Parathyroid adenoma (tissue), 2 donors: Measurements from ENCODE around the gene DNAH11.
"Not testable (repeated sequence)": the region's sequence is repeated elsewhere in the genome, so short reads cannot be mapped to it uniquely, and the experiment has no call there.

Experiments
- H2AFZ ChIP-seq: fragments of 300-600 bp; sonication (generic); one replicate; pipeline ENCODE4 v1.7.0; 2017; ENCODE audit warnings: antibody characterized with exemption, mild to moderate bottlenecking
- H3K27ac ChIP-seq: fragments of 300-600 bp; sonication (generic); one replicate; pipeline ENCODE4 v1.7.0; 2017
- H3K27me3 ChIP-seq: fragments of 300-600 bp; sonication (generic); one replicate; pipeline ENCODE4 v1.7.0; 2017; ENCODE audit warnings: low read length; ENCODE audit not compliant: control insufficient read depth, insufficient read depth
- H3K36me3 ChIP-seq: fragments of 300-600 bp; sonication (generic); one replicate; pipeline ENCODE4 v1.7.0; 2017; ENCODE audit warnings: low read length; ENCODE audit not compliant: control insufficient read depth, insufficient read depth
- H3K4me1 ChIP-seq: fragments of 300-600 bp; sonication (generic); one replicate; pipeline ENCODE4 v1.7.0; 2017; ENCODE audit warnings: control low read depth
- H3K4me2 ChIP-seq: fragments of 300-600 bp; sonication (generic); one replicate; pipeline ENCODE4 v1.7.0; 2017; ENCODE audit warnings: low read length
- H3K4me3 ChIP-seq: fragments of 300-600 bp; sonication (generic); one replicate; pipeline ENCODE4 v1.7.0; 2017; ENCODE audit warnings: low read depth, low read length
- H3K79me2 ChIP-seq: fragments of 300-600 bp; sonication (generic); one replicate; pipeline ENCODE4 v1.7.0; 2017; ENCODE audit warnings: control low read depth
- H3K9ac ChIP-seq: fragments of 300-600 bp; sonication (generic); one replicate; pipeline ENCODE4 v1.7.0; 2017; ENCODE audit warnings: mild to moderate bottlenecking
- H3K9me3 ChIP-seq: fragments of 300-600 bp; sonication (generic); one replicate; pipeline ENCODE4 v1.7.0; 2017; ENCODE audit warnings: low read length; ENCODE audit not compliant: control insufficient read depth
- CTCF ChIP-seq: fragments of 300-600 bp; sonication (generic); IDR thresholded peaks from one replicate; pipeline ENCODE4 v1.7.0; 2017; ENCODE audit warnings: antibody characterized with exemption, mild to moderate bottlenecking
- donor health status: primary hyperparathyroidism.

Gene DNAH11

DNA sequence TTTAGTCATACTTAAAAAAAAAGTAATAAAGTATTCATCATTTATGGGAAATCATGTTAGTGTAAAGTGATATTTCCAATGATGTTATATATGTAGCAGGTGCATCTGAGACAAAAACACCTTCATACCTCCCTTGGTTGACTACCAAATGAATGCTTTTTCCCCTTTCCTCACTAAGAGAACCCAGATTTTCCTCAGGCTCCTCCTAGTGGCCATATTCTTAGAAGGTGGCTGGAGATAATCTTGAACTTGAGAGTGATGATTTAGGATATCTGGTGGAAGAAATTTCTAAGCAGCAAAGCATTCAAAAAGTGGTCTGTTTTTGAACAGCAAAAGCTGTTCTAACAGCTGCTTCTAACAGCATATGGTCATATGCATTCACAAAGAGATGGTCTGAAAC, 16.8 kb upstream of the DNAH11 start:
- Histone ChIP-seq H3K79me2 (no peaks in the 10 kb centered on the region), H3K9me3 (no peaks in the 10 kb centered on the region), H3K4me3 (no peak overlapping the region), H3K9ac (no peak overlapping the region), H3K4me1 (no peaks in the 10 kb centered on the region), H3K36me3 (no peaks in the 10 kb centered on the region), H2AFZ (no peak overlapping the region), H3K27me3 (no peaks in the 10 kb centered on the region), H3K4me2 (no peak overlapping the region), H3K27ac (no peak overlapping the region)
- TF ChIP-seq CTCF = peak; percentile 35

DNA sequence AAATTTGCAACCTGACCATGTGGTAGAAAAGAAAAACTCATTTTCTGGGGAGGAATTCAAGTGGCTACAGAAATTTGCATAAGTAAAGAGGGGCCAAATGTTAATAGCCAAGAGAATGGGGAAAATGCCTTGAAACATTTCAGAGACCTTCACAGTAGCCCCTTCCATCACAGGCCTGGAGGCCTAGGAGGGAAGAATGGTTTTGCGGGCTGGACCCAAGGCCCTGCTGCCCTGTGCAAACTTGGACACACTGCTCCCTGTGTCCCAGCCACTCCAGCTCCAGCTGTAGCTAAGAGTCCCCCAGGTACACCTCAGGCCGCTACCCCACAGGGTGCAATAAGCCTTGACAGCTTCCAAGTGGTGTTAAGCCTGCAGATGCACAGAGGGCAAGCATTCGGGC, 16.4 kb upstream of the DNAH11 start:
- Histone ChIP-seq H3K27ac (no peak overlapping the region), H2AFZ (no peak overlapping the region), H3K27me3 (no peaks in the 10 kb centered on the region), H3K4me3 (no peak overlapping the region), H3K36me3 (no peaks in the 10 kb centered on the region), H3K4me1 (no peaks in the 10 kb centered on the region), H3K79me2 (no peaks in the 10 kb centered on the region), H3K9ac (no peak overlapping the region), H3K4me2 (no peak overlapping the region), H3K9me3 (no peaks in the 10 kb centered on the region)
- no peak for TF ChIP-seq CTCF

DNA sequence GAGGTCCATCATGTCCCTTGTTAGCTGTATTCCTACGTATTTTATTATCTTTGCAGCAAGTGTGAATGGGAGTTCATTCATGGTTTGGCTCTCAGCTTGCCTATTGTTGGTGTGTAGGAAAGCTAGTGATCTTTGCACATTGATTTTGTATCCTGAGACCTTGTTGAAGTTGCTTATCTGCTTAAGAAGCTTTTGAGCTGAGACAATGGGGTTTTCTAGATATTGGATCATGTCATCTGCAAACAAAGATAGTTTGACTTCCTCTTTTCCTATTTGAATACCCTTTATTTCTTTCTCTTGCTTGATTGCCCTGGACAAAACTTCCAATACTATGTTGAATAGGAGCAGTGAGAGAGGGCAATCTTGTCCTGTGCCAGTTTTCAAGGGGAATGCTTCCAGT, 10.4 kb upstream of the DNAH11 start:
- H3K4me2 ChIP-seq, H3K27ac ChIP-seq, H2AFZ ChIP-seq, H3K27me3 ChIP-seq, H3K9me3 ChIP-seq, H3K4me1 ChIP-seq, H3K9ac ChIP-seq, H3K36me3 ChIP-seq, H3K4me3 ChIP-seq, H3K79me2 ChIP-seq: not testable (repeated sequence)

DNA sequence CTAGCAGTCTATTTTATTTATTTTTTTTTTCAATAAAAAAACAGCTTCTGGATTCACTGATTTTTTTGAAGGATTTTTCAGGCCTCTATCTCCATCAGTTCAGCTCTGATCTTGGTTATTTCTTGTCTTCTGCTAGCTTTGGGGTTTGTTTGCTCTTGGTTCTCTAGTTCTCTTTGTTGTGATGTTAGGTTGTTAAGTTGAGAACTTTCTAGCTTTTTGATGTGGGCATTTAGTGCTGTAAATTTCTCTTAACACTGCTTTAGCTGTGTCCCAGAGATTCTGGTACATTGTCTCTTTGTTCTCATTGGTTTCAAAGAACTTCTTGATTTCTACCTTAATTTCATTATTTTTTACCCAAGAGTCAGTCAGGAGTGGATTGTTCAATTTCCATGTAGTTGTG, 9.2 kb upstream of the DNAH11 start:
- not testable (repeated sequence) for H3K27me3 ChIP-seq, H3K79me2 ChIP-seq, H2AFZ ChIP-seq, H3K27ac ChIP-seq, H3K4me2 ChIP-seq, H3K9ac ChIP-seq, H3K9me3 ChIP-seq, H3K4me3 ChIP-seq, H3K4me1 ChIP-seq, H3K36me3 ChIP-seq

DNA sequence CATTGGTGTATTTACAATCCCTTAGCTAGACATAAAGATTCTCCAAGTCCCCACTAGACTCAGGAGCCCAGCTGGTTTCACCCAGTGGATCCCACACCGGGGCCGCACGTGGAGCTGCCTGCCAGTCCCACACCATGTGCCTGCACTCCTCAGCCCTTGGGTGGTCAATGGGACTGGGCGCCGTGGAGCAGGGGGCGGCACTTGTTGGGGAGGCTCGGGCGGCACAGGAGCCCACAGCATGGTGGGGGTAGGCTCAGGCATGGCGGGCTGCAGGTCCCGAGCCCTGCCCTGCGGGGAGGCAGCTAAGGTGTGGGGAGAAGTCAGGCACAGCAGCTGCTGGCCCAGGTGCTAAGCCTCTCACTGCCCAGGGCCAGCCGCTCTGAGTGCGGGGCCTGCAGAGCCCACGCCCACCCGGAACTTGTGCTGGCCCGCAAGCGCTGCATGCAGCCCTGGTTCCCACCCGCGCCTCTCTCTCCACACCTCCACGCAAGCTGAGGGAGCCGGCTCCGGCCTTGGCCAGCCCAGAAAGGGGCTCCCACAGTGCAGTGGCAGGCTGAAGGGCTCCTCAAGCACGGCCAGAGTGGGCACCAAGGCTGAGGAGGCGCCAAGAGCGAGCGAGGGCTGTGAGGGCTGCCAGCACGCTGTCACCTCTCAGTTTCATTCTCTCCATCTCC, 6.3 kb upstream of the DNAH11 start:
- H3K79me2 ChIP-seq = peaks cover 18% of the 10 kb centered on the region
- peaks cover 24% of the 10 kb centered on the region for H3K4me1 ChIP-seq
- H3K9ac ChIP-seq, H3K27ac ChIP-seq, H3K27me3 ChIP-seq, H3K4me3 ChIP-seq, H3K36me3 ChIP-seq, H3K9me3 ChIP-seq, H3K4me2 ChIP-seq, H2AFZ ChIP-seq: not testable (repeated sequence)

GRCh38 chr7:21538936-21539495, 3.8 kb upstream of the DNAH11 start:
- Histone ChIP-seq H3K4me3 (no peak overlapping the region), H3K36me3 (no peaks in the 10 kb centered on the region), H3K27me3 (no peaks in the 10 kb centered on the region), H3K27ac (peak overlapping the region; percentile 33), H3K9ac (no peak overlapping the region), H2AFZ (peak overlapping the region; percentile 57), H3K4me1 (peaks cover 28% of the 10 kb centered on the region), H3K4me2 (no peak overlapping the region), H3K9me3 (no peaks in the 10 kb centered on the region), H3K79me2 (peaks cover 36% of the 10 kb centered on the region)
- TF ChIP-seq CTCF = no peak
